Effector CD8-positive, alpha-beta T cell (primary cell): ENCODE results near the gene MAP2.

Experiments used
- DNase-seq: peaks from one replicate; lab custom pipeline; 2025; lab: John Stamatoyannopoulos, UW

Gene MAP2

GRCh38 chr2:209529579-209529978, 105.7 kb downstream of the MAP2 start:
- no peak for DNase-seq

GRCh38 chr2:209532321-209532720, 108.5 kb downstream of the MAP2 start:
- no peak for DNase-seq

- DNase-seq = no peak
Observed at GRCh38 chr2:209533391-209533790, 109.5 kb downstream of the MAP2 start.

- no peak for DNase-seq
Observed at GRCh38 chr2:209534228-209534627, 110.4 kb downstream of the MAP2 start.

- DNase-seq = no peak
Observed at GRCh38 chr2:209536363-209536762, 112.5 kb downstream of the MAP2 start.

DNA sequence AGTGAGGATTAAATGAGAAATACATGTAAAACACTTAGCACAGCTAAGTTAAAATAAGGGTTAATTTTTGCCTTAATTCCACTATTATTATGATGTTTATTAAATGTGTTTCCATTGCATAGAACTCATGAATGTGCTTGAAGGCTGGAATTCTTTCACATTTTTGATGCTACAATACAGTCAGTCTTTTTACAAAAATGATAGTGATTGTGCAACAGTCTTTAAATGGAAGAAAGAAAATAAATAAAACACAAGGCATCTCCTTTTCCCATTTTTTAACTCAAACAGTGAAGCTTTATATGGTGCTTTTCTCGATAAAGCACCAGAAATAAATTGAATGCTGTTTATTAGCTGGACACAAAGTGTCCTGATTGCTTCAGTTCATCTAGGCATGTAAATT, 123.9 kb downstream of the MAP2 start:
- DNase-seq = no peak

GRCh38 chr2:209549589-209549988, 125.7 kb downstream of the MAP2 start:
- DNase-seq = no peak

- no peak for DNase-seq
Observed at GRCh38 chr2:209553913-209554312, 130.1 kb downstream of the MAP2 start.

- DNase-seq = no peak
Observed at GRCh38 chr2:209556354-209556961, 132.6 kb downstream of the MAP2 start.

DNA sequence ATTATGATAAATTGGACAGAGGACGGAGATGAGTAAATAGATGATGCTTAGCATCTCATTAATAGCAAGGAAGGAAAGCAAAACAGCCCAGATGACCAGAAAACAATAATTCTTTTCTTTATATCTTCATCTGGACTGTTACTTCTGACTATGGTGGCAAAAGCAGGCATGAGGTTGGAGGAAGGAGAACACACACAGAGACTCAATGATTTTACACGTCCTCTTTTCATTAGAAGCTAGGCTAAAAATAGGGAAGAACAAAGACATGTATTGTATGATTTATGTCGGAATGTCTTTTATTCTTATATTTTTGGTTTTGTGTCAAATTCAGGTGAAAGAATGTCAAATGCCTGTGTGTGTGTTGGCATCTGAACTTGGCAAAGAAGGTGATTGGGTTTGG, 137.1 kb downstream of the MAP2 start:
- no peak for DNase-seq

DNA sequence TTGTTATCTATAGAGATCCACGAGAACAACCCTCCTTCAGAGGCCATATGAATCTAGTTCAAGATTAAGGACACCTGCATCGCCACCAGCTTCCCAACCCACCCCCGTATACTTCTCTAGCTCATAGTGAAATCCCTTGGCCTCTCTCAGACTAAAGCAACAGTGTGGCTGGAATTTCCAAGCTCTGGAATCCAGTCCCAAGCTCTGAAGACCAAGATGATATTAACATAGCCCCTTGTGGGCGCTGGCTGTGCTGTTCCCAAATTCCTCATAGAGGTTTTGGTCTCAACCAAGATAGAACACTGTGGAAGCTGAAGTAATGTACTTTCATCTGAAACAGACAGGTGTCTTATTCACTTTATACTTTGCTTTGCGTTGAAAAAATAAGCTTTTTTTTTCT, 139.6 kb downstream of the MAP2 start:
- no peak for DNase-seq

DNA sequence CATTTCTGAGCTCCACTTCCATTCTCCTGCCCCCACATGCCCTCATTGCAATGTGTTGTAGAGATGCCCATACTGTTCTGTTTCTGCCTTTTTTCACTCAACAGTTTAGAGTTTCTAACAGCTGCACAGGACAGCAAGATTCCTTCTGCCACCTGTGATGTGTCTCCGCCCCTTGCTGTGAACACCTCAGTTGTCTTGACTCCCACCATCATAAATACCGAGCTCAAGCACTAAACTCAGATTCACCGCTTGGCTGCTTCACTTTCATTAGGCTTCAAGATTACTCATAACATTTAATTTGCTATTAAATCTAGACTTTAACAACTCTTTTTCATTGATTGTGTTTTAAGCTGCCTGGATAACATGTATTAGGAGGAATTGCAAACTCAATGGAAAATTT, 141.0 kb downstream of the MAP2 start:
- no peak for DNase-seq

GRCh38 chr2:209565896-209566582, 142.2 kb downstream of the MAP2 start:
- no peak for DNase-seq

GRCh38 chr2:209570194-209570593, 146.3 kb downstream of the MAP2 start:
- no peak for DNase-seq

- no peak for DNase-seq
Observed at GRCh38 chr2:209574515-209574914, 150.7 kb downstream of the MAP2 start.

- no peak for DNase-seq
Observed at GRCh38 chr2:209577376-209578357, 153.8 kb downstream of the MAP2 start.

DNA sequence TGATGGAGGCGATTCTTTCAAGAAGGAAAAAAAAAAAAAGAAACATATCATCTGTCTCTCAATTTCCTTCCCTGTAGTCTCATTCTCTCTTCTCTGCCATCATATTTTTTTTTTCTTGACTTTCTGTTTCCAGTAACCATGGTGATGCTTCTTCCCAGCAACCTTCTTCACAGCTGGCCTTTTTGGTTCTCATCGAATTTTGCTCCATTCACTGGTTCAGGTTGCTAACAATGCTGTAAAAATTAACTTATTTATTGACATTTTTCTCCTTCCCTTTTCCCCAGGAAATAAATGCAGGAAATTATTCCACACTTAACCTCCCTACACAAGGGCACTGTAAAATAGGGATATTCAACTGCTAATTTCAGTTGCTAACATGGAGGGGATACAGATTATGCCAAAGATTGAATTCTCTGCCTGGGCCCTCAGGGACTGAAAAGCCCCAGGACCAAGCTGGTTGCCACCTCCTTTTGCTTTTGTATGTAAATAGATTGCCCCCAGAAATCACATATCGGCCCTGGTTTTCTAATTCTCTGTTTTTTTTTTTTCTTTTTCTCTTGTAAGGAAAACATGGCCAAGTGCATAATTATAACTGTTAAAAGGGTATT, 154.7 kb downstream of the MAP2 start:
- DNase-seq = no peak

DNA sequence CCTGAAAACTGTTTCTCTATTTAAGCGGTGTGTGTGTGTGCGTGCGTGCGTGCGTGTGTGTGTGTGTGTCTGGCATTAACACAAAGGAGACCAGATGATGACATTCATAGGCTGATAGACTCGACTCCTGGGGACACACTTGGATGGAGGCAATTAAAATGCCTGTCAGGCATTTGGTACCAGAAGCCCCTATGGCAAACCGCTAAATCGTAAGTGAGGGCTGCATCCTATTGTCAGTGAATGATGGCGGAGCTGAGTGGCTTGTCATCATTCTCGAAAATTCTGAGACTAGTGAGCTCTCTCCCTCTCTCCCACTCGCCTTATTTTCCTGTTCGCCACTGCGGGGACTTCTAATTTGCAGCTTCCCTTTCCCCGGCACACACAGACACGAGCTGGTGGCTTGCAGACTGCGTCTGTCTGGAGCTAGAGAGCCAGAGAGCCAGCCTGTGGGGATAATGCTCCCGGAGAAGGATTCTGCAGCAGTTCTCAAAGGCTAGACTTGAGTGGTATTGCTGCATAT, 155.4 kb downstream of the MAP2 start:
- no peak for DNase-seq

- no peak for DNase-seq
Observed at GRCh38 chr2:209581040-209581439, 157.2 kb downstream of the MAP2 start.

DNA sequence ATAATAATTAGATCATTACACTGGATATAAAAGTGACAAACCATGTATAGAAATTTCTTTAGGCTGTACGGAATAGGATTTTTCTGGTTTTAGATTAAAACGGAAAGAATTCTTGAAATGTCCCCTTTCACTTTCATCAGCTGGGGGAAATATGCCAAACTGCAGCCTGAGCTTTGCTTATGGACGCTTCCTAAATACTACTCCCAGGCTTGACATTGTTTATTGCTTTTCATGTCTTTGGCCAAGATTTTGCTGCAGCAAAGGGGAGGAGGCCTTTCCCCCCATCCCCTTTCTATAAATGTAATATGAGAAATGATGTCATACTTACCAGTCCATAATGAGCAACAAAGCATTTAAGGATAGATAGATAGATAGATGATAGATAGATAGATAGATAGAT, 158.4 kb downstream of the MAP2 start:
- no peak for DNase-seq

DNA sequence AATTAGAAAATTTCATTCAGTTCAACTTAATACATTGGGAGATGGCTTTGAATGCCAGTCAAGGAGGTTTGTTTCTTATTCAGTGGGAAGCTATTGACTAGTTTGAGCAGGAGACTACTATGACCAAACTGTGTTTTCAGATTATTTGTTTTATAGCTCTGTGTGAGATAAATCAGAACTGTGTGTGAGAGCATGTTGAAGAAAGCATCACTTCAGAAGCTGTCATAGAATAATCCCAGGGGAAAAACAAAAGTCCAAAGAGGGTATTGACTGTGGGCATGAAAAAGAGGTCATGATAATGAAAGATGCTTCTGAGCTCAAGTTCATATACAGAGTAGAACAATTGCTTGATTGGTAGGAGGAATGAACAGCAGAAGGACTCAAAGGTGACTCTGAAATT, 160.6 kb downstream of the MAP2 start:
- DNase-seq = no peak

DNA sequence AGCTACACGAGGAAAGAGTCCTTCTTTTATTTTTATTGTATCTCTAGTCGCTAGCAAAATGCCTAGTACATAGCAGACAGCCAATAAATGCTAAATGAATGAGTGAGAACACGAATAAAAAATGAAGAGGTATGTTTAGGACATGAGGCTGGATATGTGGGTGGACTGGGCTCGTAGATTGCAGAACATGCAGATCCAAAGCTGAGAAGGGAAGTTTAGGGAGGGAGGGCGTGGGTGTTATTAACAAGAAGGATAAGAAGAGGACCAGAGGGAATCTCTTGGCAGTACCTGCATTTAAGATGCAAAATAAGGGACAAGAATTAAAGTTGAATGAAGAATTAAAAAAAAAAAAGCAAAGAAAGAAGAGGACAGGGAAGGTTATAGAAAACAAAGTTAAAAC, 161.1 kb downstream of the MAP2 start:
- no peak for DNase-seq
